B cell (primary cell): Measurements from ENCODE around the gene RERE. TPM values are rescaled to one million over a fixed set of nuclear protein-coding genes. Genes with fewer than 3 reads are reported as not detected.
A peak's percentile ranks its signal among the peaks of the same experiment; 100 is the strongest.

ENCODE experiments used
- ATAC-seq: fragments of 200-7000 bp; cut with Tn5 transposase; one replicate; pipeline ENCODE4 v1.10.0; 2021; ENCODE audit warnings: low read depth, mild to moderate bottlenecking, moderate number of reproducible peaks, moderate library complexity
- CTCF ChIA-PET: fragments of 350-600 bp; sonication (Branson Sonifier 250); formaldehyde crosslinking; loops from one replicate; lab custom pipeline; 2021; ENCODE audit warnings: antibody characterized with exemption, inconsistent platforms; lab: Charles Lee
- POLR2A ChIA-PET: fragments of 350-600 bp; sonication (Branson Sonifier 250); formaldehyde crosslinking; loops from one replicate; lab custom pipeline; 2021; ENCODE audit warnings: antibody characterized with exemption; lab: Charles Lee
- DNase-seq: peaks from one replicate; pipeline ENCODE4 v3.0.0; 2013
- H2AFZ ChIP-seq: 2 replicates; pipeline ENCODE4 v1.6.1; 2012; ENCODE audit warnings: mild to moderate bottlenecking, low read depth, low read length; ENCODE audit not compliant: insufficient read depth, poor library complexity, severe bottlenecking
- H3K27ac ChIP-seq, 2 donors: 1 replicate in 1 of 2; 2 replicates in 1 of 2; pipeline ENCODE4 v1.5.1; 2012 to 2013; ENCODE audit warnings: low read length in 2 of 2, mild to moderate bottlenecking in 2 of 2, moderate library complexity in 1 of 2
- H3K27me3 ChIP-seq, 4 experiments: fragments of 200-600 bp in 1 of 4; sonication (generic) in 1 of 4; replicated peaks in 1 of 4; 1 replicate in 2 of 4; 2 replicates in 2 of 4; pipeline versions ENCODE4 v1.6.1 to v1.7.0; 2013 to 2016; ENCODE audit warnings: low read length in 3 of 4, mild to moderate bottlenecking in 2 of 4, mixed read lengths in 1 of 4, moderate library complexity in 1 of 4; ENCODE audit not compliant: insufficient read depth in 4 of 4, control insufficient read depth in 3 of 4; ENCODE audit errors: control extremely low read depth in 1 of 4
- H3K36me3 ChIP-seq, 2 experiments: replicated peaks in 1 of 2; 1 replicate in 1 of 2; 2 replicates in 1 of 2; pipeline versions ENCODE4 v1.6.1 to v1.7.1; 2013; ENCODE audit warnings: low read length in 1 of 2; ENCODE audit not compliant: insufficient read depth in 2 of 2, control insufficient read depth in 1 of 2; ENCODE audit errors: control extremely low read depth in 1 of 2, extremely low read depth in 1 of 2
- H3K4me1 ChIP-seq, 2 donors: fragments of 200-600 bp in 1 of 2; sonication (generic) in 1 of 2; 1 replicate in 1 of 2; 2 replicates in 1 of 2; pipeline versions ENCODE4 v1.5.1 to v1.6.1; 2013 to 2017; ENCODE audit warnings: low read length in 2 of 2; ENCODE audit not compliant: control insufficient read depth in 2 of 2, insufficient read depth in 2 of 2
- H3K4me2 ChIP-seq: replicated peaks from 2 replicates; pipeline ENCODE3; 2012; ENCODE audit warnings: mild to moderate bottlenecking, low read depth, low read length; ENCODE audit not compliant: poor library complexity, severe bottlenecking
- H3K4me3 ChIP-seq, 5 experiments: fragments of 200-600 bp in 1 of 5; sonication (generic) in 1 of 5; 1 replicate in 3 of 5; 2 replicates in 2 of 5; pipeline versions ENCODE4 v1.5.1 to v1.7.0; 2011 to 2016; ENCODE audit warnings: low read length in 4 of 5, mild to moderate bottlenecking in 4 of 5, low read depth in 2 of 5, control low read depth in 1 of 5, moderate library complexity in 1 of 5; ENCODE audit not compliant: insufficient read depth in 1 of 5; ENCODE audit errors: control extremely low read depth in 1 of 5, extremely low read depth in 1 of 5
- H3K79me2 ChIP-seq: fragments of 200-600 bp; sonication (generic); one replicate; pipeline ENCODE4 v1.6.0; 2016; ENCODE audit warnings: low read length; ENCODE audit not compliant: control insufficient read depth, insufficient read depth
- H3K9ac ChIP-seq: fragments of 200-600 bp; sonication (generic); 2 replicates; pipeline ENCODE4 v1.6.1; 2017; ENCODE audit warnings: mild to moderate bottlenecking, low read length, moderate library complexity
- H3K9me3 ChIP-seq, 3 donors: one replicate each; pipeline versions ENCODE4 v1.6.1 to v1.7.1; 2013; ENCODE audit warnings: low read length in 2 of 3; ENCODE audit not compliant: control insufficient read depth in 2 of 3, insufficient read depth in 1 of 3; ENCODE audit errors: control extremely low read depth in 1 of 3
- H4K20me1 ChIP-seq: 2 replicates; pipeline ENCODE4 v1.6.0; 2012; ENCODE audit warnings: mild to moderate bottlenecking, low read length; ENCODE audit not compliant: insufficient read depth, control insufficient read depth, poor library complexity, severe bottlenecking
- H3K27ac Mint-ChIP-seq: one replicate; pipeline ENCODE4 v1.8.0; 2021; ENCODE audit warnings: mixed read lengths
- H3K27me3 Mint-ChIP-seq: one replicate; pipeline ENCODE4 v1.8.0; 2021; ENCODE audit warnings: mixed read lengths
- H3K4me1 Mint-ChIP-seq: one replicate; pipeline ENCODE4 v1.8.0; 2021; ENCODE audit warnings: mixed read lengths
- H3K4me3 Mint-ChIP-seq: one replicate; pipeline ENCODE4 v1.8.0; 2021; ENCODE audit warnings: mixed read lengths
- H3K9me3 Mint-ChIP-seq: one replicate; pipeline ENCODE4 v1.8.0; 2022; ENCODE audit warnings: mixed read lengths; ENCODE audit not compliant: insufficient read depth
- CTCF ChIP-seq: fragments of 200-600 bp; IDR thresholded peaks from one replicate; pipeline ENCODE4 v1.8.0; 2022; ENCODE audit warnings: antibody characterized with exemption, mild to moderate bottlenecking
- EZH2 ChIP-seq: IDR thresholded peaks from 2 replicates; pipeline ENCODE4 v1.6.1; 2012; ENCODE audit warnings: borderline replicate concordance, low read depth, mild to moderate bottlenecking, moderate library complexity, low read length; ENCODE audit not compliant: insufficient read depth, poor library complexity, severe bottlenecking
- WGBS: methylation state at CpG from one replicate; pipeline ENCODE4 v1.1.5; 2013; ENCODE audit warnings: missing lambda C conversion rate; ENCODE audit not compliant: insufficient coverage; 5-methylcytosine and 5-hydroxymethylcytosine counted together
- intact Hi-C: fragments of 100-400 bp; cut with micrococcal nuclease; formaldehyde crosslinking; loops from one replicate; pipeline ENCODE4 v1.10.0; 2022
- polyA plus RNA-seq: library from polyadenylated mRNA; depleted of rRNA; stranded (reverse); fragments of >200 nt; gene quantifications from 2 replicates; pipeline ENCODE4 v1.2.3, GENCODE V29; 2012
- total RNA-seq, 2 donors: library from RNA; stranded (reverse); fragments of 120-200 nt in 1 of 2; gene quantifications; 1 replicate in 1 of 2; 2 replicates in 1 of 2; pipeline versions ENCODE4 v1.2.3 to v1.2.4, GENCODE V29; 2013 to 2022

The RERE gene
- total and polyA plus RNA-seq, 2 donors (not counting 1 experiment from before 2014, with no cell fraction given), result 27.3 to 132 TPM

- Mint-ChIP-seq H3K27me3 (no peaks in the 10 kb centered on the region), H3K4me3 (no peak overlapping the region), H3K4me1 (peaks cover 80% of the 10 kb centered on the region), H3K27ac (no peak overlapping the region), H3K9me3 (no peaks in the 10 kb centered on the region)
- H3K9me3 ChIP-seq, result no peaks in the 10 kb centered on the region
- H3K4me3 ChIP-seq, result no peak overlapping the region
- no peak overlapping the region for H2AFZ ChIP-seq
- no peak for DNase-seq
- ATAC-seq, result no peak
- intact Hi-C loops, result no loop called here
- H3K36me3 ChIP-seq, result peaks cover 1 to 5% of the 10 kb centered on the region in 2 experiments
- H3K9ac ChIP-seq, result no peak overlapping the region
- no peak overlapping the region for H3K27ac ChIP-seq
- POLR2A ChIA-PET, result interaction anchor here (0.6 kb wide), 1 partner anchor 64 kb away, joined by 8 read pairs; no protein-coding TSS in a partner anchor
- TF ChIP-seq EZH2 (no peak), CTCF (no peak)
- H3K79me2 ChIP-seq, result peaks cover 80% of the 10 kb centered on the region
- H3K4me1 ChIP-seq, result peaks cover 45 to 56% of the 10 kb centered on the region in 2 donors
- H3K27me3 ChIP-seq, result no peaks in the 10 kb centered on the region
- WGBS, result 100% methylated on average over 1 of the region's 4 CpGs
- peaks cover under 1% of the 10 kb centered on the region for H4K20me1 ChIP-seq
- CTCF ChIA-PET, result interaction anchor here (2.2 kb wide), 1 partner anchor 23 kb away, joined by 6 read pairs; no protein-coding TSS in a partner anchor
- H3K4me2 ChIP-seq, result no peak overlapping the region
Measured at GRCh38 chr1:8434101-8434500, 383.3 kb downstream of the RERE start.

- H3K27ac Mint-ChIP-seq, result peak overlapping the region; percentile 11
Measured at GRCh38 chr1:8431784-8432183, 385.7 kb downstream of the RERE start.

More at GRCh38 chr1:8431784-8432183, 385.7 kb downstream of the RERE start:
- CTCF ChIA-PET, result interaction anchor here (0.7 to 3.7 kb wide), 10 partner anchors 10 to 294 kb away, joined by 3 to 26 read pairs (median 4); no protein-coding TSS in a partner anchor
- no peak overlapping the region for H3K4me2 ChIP-seq
- H3K4me3 Mint-ChIP-seq, result peak overlapping the region; percentile 21
- ATAC-seq (no peak), DNase-seq (no peak)
- intact Hi-C loops, result no loop called here
- H4K20me1 ChIP-seq, result no peaks in the 10 kb centered on the region
- POLR2A ChIA-PET, result no interaction called here
- H2AFZ ChIP-seq, result no peak overlapping the region
- no peak overlapping the region for H3K27ac ChIP-seq
- H3K4me1 Mint-ChIP-seq, result peaks cover 86% of the 10 kb centered on the region
- WGBS, result 95% methylated on average over 6 of the region's 7 CpGs
- H3K9ac ChIP-seq, result no peak overlapping the region
- no peak overlapping the region for H3K4me3 ChIP-seq
- TF ChIP-seq EZH2, result no peak
- no peak for TF ChIP-seq CTCF
- peaks cover 58 to 75% of the 10 kb centered on the region in 2 donors for H3K4me1 ChIP-seq
- no peaks in the 10 kb centered on the region for H3K27me3 Mint-ChIP-seq
- no peaks in the 10 kb centered on the region for H3K9me3 Mint-ChIP-seq
- no peaks in the 10 kb centered on the region for H3K9me3 ChIP-seq
- peaks cover 64% of the 10 kb centered on the region for H3K79me2 ChIP-seq
- no peaks in the 10 kb centered on the region for H3K27me3 ChIP-seq
- no peaks in the 10 kb centered on the region for H3K36me3 ChIP-seq
